IPS DF 6.9 (cell line): ENCODE results near the gene ADAMTS3.

Source experiments
- DNase-seq: peaks from one replicate; pipeline ENCODE4 v3.0.0-alpha.2; 2013; ENCODE audit warnings: low read depth, low spot score
- H3K27ac ChIP-seq: one replicate; pipeline ENCODE4 v1.5.1; 2013; ENCODE audit warnings: low read length, control low read depth
- H3K27me3 ChIP-seq: 2 replicates; pipeline ENCODE4 v1.6.1; 2013; ENCODE audit warnings: mild to moderate bottlenecking, low read length; ENCODE audit not compliant: control insufficient read depth, insufficient read depth
- H3K36me3 ChIP-seq: 2 replicates; pipeline ENCODE4 v1.6.1; 2013; ENCODE audit warnings: low read length; ENCODE audit not compliant: control insufficient read depth, insufficient read depth
- H3K4me1 ChIP-seq: 2 replicates; pipeline ENCODE4 v1.6.1; 2013; ENCODE audit warnings: low read length; ENCODE audit not compliant: control insufficient read depth, insufficient read depth
- H3K4me3 ChIP-seq: 2 replicates; pipeline ENCODE4 v1.5.1; 2013; ENCODE audit warnings: mild to moderate bottlenecking, low read length
- H3K9me3 ChIP-seq: 2 replicates; pipeline ENCODE4 v1.6.1; 2013; ENCODE audit warnings: low read length, inconsistent platforms; ENCODE audit not compliant: control insufficient read depth, insufficient read depth
- WGBS: extraction: QIAGEN DNeasy Blood & Tissue Kit; methylation state at CpG from one replicate; pipeline ENCODE4 v1.1.7; 2013; ENCODE audit warnings: mixed read lengths, missing lambda C conversion rate; ENCODE audit not compliant: insufficient read length, insufficient coverage; 5-methylcytosine and 5-hydroxymethylcytosine counted together

Gene ADAMTS3

GRCh38 chr4:72378901-72379300 lies 190.1 kb downstream of the ADAMTS3 start:
- no peaks in the 10 kb centered on the region for H3K27me3 ChIP-seq
- no peak overlapping the region for H3K27ac ChIP-seq
- no peak overlapping the region for H3K4me3 ChIP-seq
- no peaks in the 10 kb centered on the region for H3K9me3 ChIP-seq
- no peaks in the 10 kb centered on the region for H3K36me3 ChIP-seq
- WGBS = no CpG with 5 or more reads among the region's 2 CpGs
- H3K4me1 ChIP-seq = no peaks in the 10 kb centered on the region
- DNase-seq = no peak

- no peak overlapping the region for H3K27ac ChIP-seq
- no peak overlapping the region for H3K4me3 ChIP-seq
- no peaks in the 10 kb centered on the region for H3K9me3 ChIP-seq
- no peaks in the 10 kb centered on the region for H3K4me1 ChIP-seq
- no peaks in the 10 kb centered on the region for H3K27me3 ChIP-seq
- no CpG with 5 or more reads among the region's 5 CpGs for WGBS
- H3K36me3 ChIP-seq = no peaks in the 10 kb centered on the region
- no peak for DNase-seq
Observed at GRCh38 chr4:72377491-72378194, 191.4 kb downstream of the ADAMTS3 start.

- H3K27ac ChIP-seq = no peak overlapping the region
- no peaks in the 10 kb centered on the region for H3K36me3 ChIP-seq
- DNase-seq = no peak
- no peaks in the 10 kb centered on the region for H3K27me3 ChIP-seq
- no peaks in the 10 kb centered on the region for H3K9me3 ChIP-seq
- no peaks in the 10 kb centered on the region for H3K4me1 ChIP-seq
- H3K4me3 ChIP-seq = no peak overlapping the region
Observed at GRCh38 chr4:72376901-72377300, 192.1 kb downstream of the ADAMTS3 start.

- Histone ChIP-seq H3K4me3 (no peak overlapping the region), H3K4me1 (no peaks in the 10 kb centered on the region), H3K9me3 (no peaks in the 10 kb centered on the region), H3K27me3 (no peaks in the 10 kb centered on the region), H3K27ac (no peak overlapping the region), H3K36me3 (no peaks in the 10 kb centered on the region)
- WGBS = no CpG with 5 or more reads among the region's 4 CpGs
- no peak for DNase-seq
Observed at GRCh38 chr4:72375073-72375736, 193.8 kb downstream of the ADAMTS3 start.

- no peaks in the 10 kb centered on the region for H3K36me3 ChIP-seq
- no peaks in the 10 kb centered on the region for H3K9me3 ChIP-seq
- no peak for DNase-seq
- H3K4me3 ChIP-seq = no peak overlapping the region
- WGBS = no CpG with 5 or more reads among the region's 1 CpG
- H3K27ac ChIP-seq = no peak overlapping the region
- H3K4me1 ChIP-seq = no peaks in the 10 kb centered on the region
- H3K27me3 ChIP-seq = no peaks in the 10 kb centered on the region
Observed at GRCh38 chr4:72374159-72374558, 194.9 kb downstream of the ADAMTS3 start.

- Histone ChIP-seq H3K36me3 (no peaks in the 10 kb centered on the region), H3K27me3 (no peaks in the 10 kb centered on the region), H3K9me3 (no peaks in the 10 kb centered on the region), H3K4me1 (no peaks in the 10 kb centered on the region), H3K27ac (no peak overlapping the region), H3K4me3 (no peak overlapping the region)
- DNase-seq = no peak
Observed at GRCh38 chr4:72366601-72367000, 202.4 kb downstream of the ADAMTS3 start.

GRCh38 chr4:72365981-72366380 lies 203.0 kb downstream of the ADAMTS3 start:
- Histone ChIP-seq H3K36me3 (no peaks in the 10 kb centered on the region), H3K27ac (no peak overlapping the region), H3K4me1 (no peaks in the 10 kb centered on the region), H3K9me3 (no peaks in the 10 kb centered on the region), H3K27me3 (no peaks in the 10 kb centered on the region), H3K4me3 (no peak overlapping the region)
- WGBS = no CpG with 5 or more reads among the region's 4 CpGs
- no peak for DNase-seq

GRCh38 chr4:72365016-72365415 lies 204.0 kb downstream of the ADAMTS3 start:
- no peak for DNase-seq
- no CpG with 5 or more reads among the region's 1 CpG for WGBS
- no peaks in the 10 kb centered on the region for H3K27me3 ChIP-seq
- no peaks in the 10 kb centered on the region for H3K4me1 ChIP-seq
- no peaks in the 10 kb centered on the region for H3K36me3 ChIP-seq
- H3K9me3 ChIP-seq = no peaks in the 10 kb centered on the region
- H3K27ac ChIP-seq = no peak overlapping the region
- H3K4me3 ChIP-seq = no peak overlapping the region

- Histone ChIP-seq H3K27ac (no peak overlapping the region), H3K27me3 (no peaks in the 10 kb centered on the region), H3K9me3 (no peaks in the 10 kb centered on the region), H3K4me3 (no peak overlapping the region), H3K36me3 (no peaks in the 10 kb centered on the region), H3K4me1 (no peaks in the 10 kb centered on the region)
- WGBS = no CpG with 5 or more reads among the region's 6 CpGs
- DNase-seq = no peak
Observed at GRCh38 chr4:72360075-72360474, 208.9 kb downstream of the ADAMTS3 start.

GRCh38 chr4:72358483-72358882 lies 210.5 kb downstream of the ADAMTS3 start:
- WGBS = no CpG with 5 or more reads among the region's 2 CpGs
- no peaks in the 10 kb centered on the region for H3K36me3 ChIP-seq

GRCh38 chr4:72357908-72358307 lies 211.1 kb downstream of the ADAMTS3 start:
- no peak overlapping the region for H3K27ac ChIP-seq
- WGBS = no CpG with 5 or more reads among the region's 1 CpG
- H3K27me3 ChIP-seq = no peaks in the 10 kb centered on the region
- no peak for DNase-seq
- H3K4me1 ChIP-seq = no peaks in the 10 kb centered on the region
- no peaks in the 10 kb centered on the region for H3K36me3 ChIP-seq
- no peaks in the 10 kb centered on the region for H3K9me3 ChIP-seq
- no peak overlapping the region for H3K4me3 ChIP-seq

More at GRCh38 chr4:72358483-72358882, 210.5 kb downstream of the ADAMTS3 start:
- H3K27ac ChIP-seq = no peak overlapping the region
- no peak overlapping the region for H3K4me3 ChIP-seq
- no peak for DNase-seq
- H3K4me1 ChIP-seq = no peaks in the 10 kb centered on the region
- H3K27me3 ChIP-seq = no peaks in the 10 kb centered on the region
- no peaks in the 10 kb centered on the region for H3K9me3 ChIP-seq
